DOHH2 (cell line): ENCODE measurements around the gene SPTBN4.

Experiments used
- H3F3A ChIP-seq: fragments of 200-600 bp; sonication (generic), shearing (Covaris generic); 2 replicates; pipeline ENCODE4 v1.6.0; 2016; ENCODE audit warnings: antibody characterized with exemption, mild to moderate bottlenecking; ENCODE audit not compliant: control insufficient read depth, insufficient read depth
- H3K27ac ChIP-seq: fragments of 200-600 bp; sonication (generic); 2 replicates; pipeline ENCODE4 v1.5.1; 2014; ENCODE audit warnings: low read depth, mild to moderate bottlenecking, low read length, moderate library complexity
- H3K27me3 ChIP-seq: fragments of 200-600 bp; sonication (generic); 2 replicates; pipeline ENCODE4 v1.6.1; 2014; ENCODE audit warnings: mild to moderate bottlenecking, low read length, mixed read lengths; ENCODE audit not compliant: control insufficient read depth
- H3K36me3 ChIP-seq: fragments of 200-600 bp; sonication (generic); 2 replicates; pipeline ENCODE4 v1.6.1; 2014; ENCODE audit warnings: mild to moderate bottlenecking, low read length, moderate library complexity, mixed read lengths; ENCODE audit not compliant: control insufficient read depth
- H3K4me1 ChIP-seq: fragments of 200-600 bp; sonication (generic); 2 replicates; pipeline ENCODE4 v1.6.1; 2014; ENCODE audit warnings: mild to moderate bottlenecking, low read length, mixed read lengths; ENCODE audit not compliant: control insufficient read depth
- H3K4me2 ChIP-seq: fragments of 200-600 bp; sonication (generic); 2 replicates; pipeline ENCODE4 v1.6.0; 2014; ENCODE audit warnings: mild to moderate bottlenecking, low read length, moderate library complexity
- H3K4me3 ChIP-seq: fragments of 200-600 bp; sonication (generic); 2 replicates; pipeline ENCODE4 v1.5.1; 2014; ENCODE audit warnings: mild to moderate bottlenecking, low read length, mixed read lengths
- H3K79me2 ChIP-seq: fragments of 200-600 bp; sonication (generic); 2 replicates; pipeline ENCODE4 v1.6.1; 2014; ENCODE audit warnings: mild to moderate bottlenecking, low read length, mixed read lengths; ENCODE audit not compliant: control insufficient read depth
- H3K9me2 ChIP-seq: fragments of 200-600 bp; sonication (generic); replicated peaks from 2 replicates; pipeline ENCODE4 v1.6.1; 2014; ENCODE audit warnings: mild to moderate bottlenecking, low read length, mixed read lengths; ENCODE audit not compliant: control insufficient read depth
- H3K9me3 ChIP-seq: fragments of 200-600 bp; sonication (generic); 2 replicates; pipeline ENCODE4 v1.6.1; 2014; ENCODE audit warnings: antibody characterized with exemption, low read length, mixed read lengths; ENCODE audit not compliant: control insufficient read depth, insufficient read depth
- H4K20me1 ChIP-seq: fragments of 200-600 bp; sonication (generic); 2 replicates; pipeline ENCODE4 v1.6.0; 2014; ENCODE audit warnings: low read depth, mild to moderate bottlenecking, antibody characterized with exemption, low read length, moderate library complexity; ENCODE audit not compliant: control insufficient read depth, insufficient read depth
- CTCF ChIP-seq: fragments of 200-600 bp; sonication (generic); IDR thresholded peaks from one replicate; pipeline ENCODE4 v1.5.1; 2014; ENCODE audit warnings: antibody characterized with exemption, mild to moderate bottlenecking, low read depth, low read length; ENCODE audit not compliant: poor library complexity, severe bottlenecking
- EZH2phosphoT487 ChIP-seq: fragments of 200-600 bp; sonication (generic); IDR thresholded peaks from 2 replicates; pipeline ENCODE4 v1.6.1; 2017; ENCODE audit warnings: borderline replicate concordance, mild to moderate bottlenecking, antibody characterized with exemption, low read length, moderate library complexity, mixed read lengths

The SPTBN4 gene

GRCh38 chr19:40552848-40553247, 86.0 kb downstream of the SPTBN4 start:
- H3K27ac ChIP-seq = no peak overlapping the region
- H3K4me2 ChIP-seq = no peak overlapping the region
- no peaks in the 10 kb centered on the region for H3K9me3 ChIP-seq
- H3K27me3 ChIP-seq = peaks cover 5% of the 10 kb centered on the region
- no peaks in the 10 kb centered on the region for H3F3A ChIP-seq
- no peaks in the 10 kb centered on the region for H3K9me2 ChIP-seq
- TF ChIP-seq CTCF = no peak
- TF ChIP-seq EZH2phosphoT487 = no peak
- no peaks in the 10 kb centered on the region for H3K36me3 ChIP-seq
- no peaks in the 10 kb centered on the region for H3K79me2 ChIP-seq
- H4K20me1 ChIP-seq = no peaks in the 10 kb centered on the region
- H3K4me1 ChIP-seq = peaks cover 3% of the 10 kb centered on the region; the same call in 1 of the 2 replicates
- H3K4me3 ChIP-seq = no peak overlapping the region

GRCh38 chr19:40553885-40554857, 87.4 kb downstream of the SPTBN4 start:
- Histone ChIP-seq H3K4me2 (no peak overlapping the region), H3K4me1 (no peaks in the 10 kb centered on the region), H3K4me3 (no peak overlapping the region), H3K79me2 (no peaks in the 10 kb centered on the region), H3K36me3 (no peaks in the 10 kb centered on the region), H3K9me3 (no peaks in the 10 kb centered on the region), H3K9me2 (no peaks in the 10 kb centered on the region), H3K27me3 (no peaks in the 10 kb centered on the region), H3K27ac (no peak overlapping the region), H4K20me1 (no peaks in the 10 kb centered on the region), H3F3A (no peaks in the 10 kb centered on the region)
- TF ChIP-seq CTCF (no peak), EZH2phosphoT487 (no peak)

- Histone ChIP-seq H3K4me2 (no peak overlapping the region), H3K9me2 (no peaks in the 10 kb centered on the region), H3K27ac (no peak overlapping the region), H3K27me3 (no peaks in the 10 kb centered on the region), H3K4me1 (no peaks in the 10 kb centered on the region), H3K79me2 (no peaks in the 10 kb centered on the region), H3K9me3 (no peaks in the 10 kb centered on the region), H3K4me3 (no peak overlapping the region), H3F3A (no peaks in the 10 kb centered on the region), H4K20me1 (no peaks in the 10 kb centered on the region), H3K36me3 (no peaks in the 10 kb centered on the region)
- TF ChIP-seq EZH2phosphoT487 (no peak), CTCF (no peak)
These were observed 89.3 kb downstream of the SPTBN4 start for GRCh38 chr19:40555978-40556689.
